ENCODE measurements around the gene POLR3G. TPM values are rescaled to one million over a fixed set of nuclear protein-coding genes. Genes with fewer than 3 reads are reported as not detected.

POLR3G gene, protein sequence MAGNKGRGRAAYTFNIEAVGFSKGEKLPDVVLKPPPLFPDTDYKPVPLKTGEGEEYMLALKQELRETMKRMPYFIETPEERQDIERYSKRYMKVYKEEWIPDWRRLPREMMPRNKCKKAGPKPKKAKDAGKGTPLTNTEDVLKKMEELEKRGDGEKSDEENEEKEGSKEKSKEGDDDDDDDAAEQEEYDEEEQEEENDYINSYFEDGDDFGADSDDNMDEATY
- 12.9 to 17.9 TPM (median 15.5 TPM) in 5 replicates for total RNA-seq (2022; extraction: Qiagen RNA extraction; ENCODE audit: low read depth)

DNA sequence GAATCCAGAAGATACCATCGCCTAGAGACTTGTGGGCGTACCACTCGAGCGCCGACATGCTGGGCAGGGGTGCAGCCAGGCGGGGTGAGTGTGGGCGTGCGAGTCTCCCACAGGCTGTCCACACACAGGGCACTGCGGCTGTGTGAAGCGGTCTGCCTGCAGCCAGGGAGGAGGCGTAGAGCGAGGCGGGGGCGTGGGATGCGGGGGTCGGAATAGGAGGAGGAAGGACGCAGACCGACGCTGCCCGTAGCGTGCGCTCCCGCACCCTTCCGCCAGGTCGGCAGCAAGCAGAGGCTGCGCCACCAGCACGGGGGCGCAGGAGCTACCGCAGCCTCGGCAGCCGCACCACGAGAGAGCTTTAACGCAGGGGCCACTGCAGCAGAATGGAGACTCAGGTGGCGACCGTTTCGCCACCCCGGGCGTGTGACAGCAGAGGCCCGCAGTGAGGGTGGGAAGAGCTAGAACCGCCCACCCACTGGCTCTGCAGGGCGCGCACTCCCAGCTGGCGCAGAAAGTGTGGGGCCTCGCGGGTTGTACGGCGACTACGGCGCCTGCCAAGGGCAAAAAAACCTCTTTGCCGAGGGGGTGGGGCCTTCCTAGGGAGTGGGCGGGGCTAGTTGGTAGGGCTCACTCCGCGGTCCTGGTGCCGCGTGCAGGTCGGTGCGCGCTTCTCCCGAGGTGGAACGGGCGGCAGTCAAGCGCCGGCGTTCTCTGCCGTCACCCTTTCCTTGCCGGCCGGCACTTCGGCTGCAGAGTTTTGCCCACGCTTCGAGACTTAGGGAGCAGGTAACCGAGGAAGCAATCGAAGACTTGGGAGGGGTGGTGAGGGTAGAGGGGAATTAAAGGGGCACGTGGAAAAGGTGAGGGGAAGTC lies at the start of gene POLR3G, which contains the start of gene MBLAC2:
POLR3G (plus strand) TSS at position 630 of the 873 bp plus-strand sequence. CDS start 10,704 bp downstream, outside the sequence.
MBLAC2 (minus strand) TSS at position 537 of the 873 bp plus-strand sequence; CDS start at position 58, 479 bp downstream.

DNA sequence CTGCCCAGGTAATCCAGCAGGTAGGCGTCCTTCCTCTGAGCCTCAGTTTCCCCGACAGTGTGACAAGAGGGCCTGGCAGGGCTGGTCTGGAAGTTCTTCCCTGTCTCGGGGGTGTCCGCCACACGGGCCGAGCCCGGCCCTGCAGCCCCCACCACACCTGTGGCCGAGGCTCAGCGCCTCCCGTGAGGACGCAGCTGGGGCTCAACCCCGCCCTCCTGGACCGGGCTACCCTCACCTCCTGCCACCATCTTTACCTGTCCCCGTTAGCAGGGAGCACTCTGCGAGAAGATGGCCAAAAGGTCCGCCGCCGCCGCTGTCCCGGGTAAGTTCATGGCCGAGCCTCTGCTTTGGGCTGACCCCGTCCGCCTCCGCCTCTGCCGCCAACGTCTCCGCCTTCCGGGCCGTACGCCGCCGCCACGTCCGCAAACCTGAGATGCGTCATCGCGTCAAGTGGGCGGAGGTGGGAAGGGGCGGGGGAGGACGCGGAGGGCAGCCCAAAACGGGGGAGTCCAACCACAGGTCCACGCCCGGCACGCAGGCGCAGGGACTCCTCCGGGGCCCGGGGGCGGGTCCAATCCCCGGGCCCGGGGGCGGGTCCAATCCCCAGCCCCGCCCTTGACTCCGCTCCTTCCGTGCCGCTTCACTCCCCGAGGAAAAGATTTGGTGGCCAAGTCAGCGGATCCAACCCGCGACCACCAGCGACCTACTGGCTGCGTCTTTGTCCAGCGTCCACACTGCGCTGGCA lies 54.7 kb downstream of the POLR3G start, which contains the start of gene LYSMD3:
LYSMD3 (minus strand) TSS at position 391 of the 745 bp plus-strand sequence. CDS start 4,295 bp downstream, outside the sequence.

DNA sequence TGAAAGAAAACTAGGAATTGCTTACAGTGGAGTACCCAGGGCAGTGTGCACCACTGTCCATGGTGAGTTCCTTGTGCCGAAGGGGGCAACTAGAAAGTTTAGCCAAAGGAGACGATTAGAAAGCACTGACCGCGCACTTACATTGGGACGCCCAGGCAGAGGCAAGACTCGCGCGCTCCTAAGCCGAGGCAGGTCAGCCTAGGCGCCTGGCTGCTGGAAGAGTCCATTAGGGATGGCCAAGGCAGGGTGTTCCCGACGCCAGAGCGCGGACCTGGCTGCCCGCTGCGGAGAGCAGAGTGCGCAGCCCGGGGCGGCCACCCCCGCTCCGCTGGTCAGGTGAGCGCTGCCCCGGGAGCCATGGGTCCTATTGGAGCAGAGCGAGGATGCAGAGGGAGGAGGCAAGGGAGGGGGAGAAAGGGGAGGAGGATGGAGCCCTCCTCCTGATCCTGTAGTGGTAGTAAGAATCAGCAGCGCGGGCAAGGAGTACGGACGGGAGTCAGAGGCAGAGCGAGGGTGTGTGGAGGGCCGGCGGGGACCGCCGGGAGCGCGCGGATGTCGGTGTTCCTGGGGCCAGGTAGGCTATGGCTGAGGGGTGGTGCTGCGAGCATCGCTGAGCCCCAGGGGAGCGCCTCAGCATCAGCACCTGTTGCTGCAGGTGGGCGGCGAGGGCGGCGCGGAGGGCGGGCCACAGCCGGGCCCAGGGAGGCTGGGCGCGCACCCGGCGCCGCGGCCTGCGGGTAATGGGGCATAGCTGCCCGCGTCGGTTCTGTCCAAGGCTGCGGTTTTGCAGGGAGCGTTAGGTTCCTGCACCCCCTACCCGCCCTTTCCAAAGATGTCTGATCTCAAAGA lies 83.9 kb downstream of the POLR3G start, which contains the start of gene ADGRV1:
ADGRV1 (plus strand) TSS at position 454 of the 849 bp plus-strand sequence; CDS start at position 553, 99 bp downstream.

Other genes with a start within 250 kb of the POLR3G start
- 20.1 to 29.3 TPM (median 24.1 TPM) in 5 replicates for gene CETN3, start 65.1 kb upstream of the POLR3G start, total RNA-seq (2022; extraction: Qiagen RNA extraction; ENCODE audit: low read depth)
- gene MBLAC2, start 93 bp upstream of the POLR3G start, total RNA-seq (2022; extraction: Qiagen RNA extraction; ENCODE audit: low read depth): 1.8 to 2.7 TPM (median 2.5 TPM) in 5 replicates
- gene LYSMD3, start 54.7 kb downstream of the POLR3G start, total RNA-seq (2022; extraction: Qiagen RNA extraction; ENCODE audit: low read depth): 7.4 to 11.0 TPM (median 10.1 TPM) in 5 replicates
- 0.46 to 1.3 TPM (median 0.83 TPM) in 5 replicates for gene ADGRV1, start 83.9 kb downstream of the POLR3G start, total RNA-seq (2022; extraction: Qiagen RNA extraction; ENCODE audit: low read depth)